ENCODE measurements around the gene FMN1. TPM values are rescaled to one million over a fixed set of nuclear protein-coding genes. Genes with fewer than 3 reads are reported as not detected.

Gene FMN1
- total and polyA plus RNA-seq, 8 donors, result 1.9 to 10.2 (median 3.0) TPM

GRCh38 chr15:33034588-33034987 is 159.9 kb downstream of the FMN1 start:
- Histone ChIP-seq H3K4me3 (no peak overlapping the region), H3K9me3 (peaks cover 0 to 3% (median 0%) of the 10 kb centered on the region in 4 donors), H3K27me3 (no peaks in the 10 kb centered on the region), H3K36me3 (no peaks in the 10 kb centered on the region), H3K27ac (no peak overlapping the region), H3K4me1 (peaks cover 0 to 7% (median 0%) of the 10 kb centered on the region in 3 donors)
- TF ChIP-seq CTCF (IDR thresholded peaks at IDR 0.05), result no peak
- intact Hi-C loops (cut with DNase I), result no loop called here
- ATAC-seq (no peak), FAIRE-seq (no peak), DNase-seq (no peak)

- FAIRE-seq (no peak), ATAC-seq (no peak), DNase-seq (no peak)
- no peaks in the 10 kb centered on the region for H3K27me3 ChIP-seq
- no peak for TF ChIP-seq CTCF (IDR thresholded peaks at IDR 0.05)
- H3K27ac ChIP-seq, result no peak overlapping the region
- H3K36me3 ChIP-seq, result no peaks in the 10 kb centered on the region
- H3K4me1 ChIP-seq, result peaks cover 0 to 12% (median 9%) of the 10 kb centered on the region in 3 donors
- peaks cover 0 to 3% (median 0%) of the 10 kb centered on the region in 4 donors for H3K9me3 ChIP-seq
- 50 to 56% methylated on average over 4 of the region's 4 CpGs for WGBS, 2 donors
- intact Hi-C loops (cut with DNase I), result no loop called here
- H3K4me3 ChIP-seq, result no peak overlapping the region
Observed at GRCh38 chr15:33032053-33032452, 162.5 kb downstream of the FMN1 start.

GRCh38 chr15:33031324-33031821 is 163.1 kb downstream of the FMN1 start:
- TF ChIP-seq CTCF (IDR thresholded peaks at IDR 0.05), result no peak
- Histone ChIP-seq H3K36me3 (no peaks in the 10 kb centered on the region), H3K9me3 (peaks cover 0 to 3% (median 0%) of the 10 kb centered on the region in 4 donors), H3K27ac (no peak overlapping the region), H3K27me3 (no peaks in the 10 kb centered on the region), H3K4me1 (peaks cover 0 to 16% (median 15%) of the 10 kb centered on the region in 3 donors), H3K4me3 (no peak overlapping the region)
- WGBS, 2 donors, result 51 to 65% methylated on average over 5 of the region's 5 CpGs
- no peak for FAIRE-seq
- DNase-seq, result peak in 1 of 6 donors; percentile 14
- intact Hi-C loops (cut with DNase I), result no loop called here
- ATAC-seq, result peak in 3 of 4 donors; percentile 33 to 72 (median 68)

- DNase-seq (no peak), FAIRE-seq (no peak), ATAC-seq (no peak)
- TF ChIP-seq CTCF (IDR thresholded peaks at IDR 0.05), result no peak
- Histone ChIP-seq H3K36me3 (no peaks in the 10 kb centered on the region), H3K4me1 (peaks cover 0 to 16% (median 15%) of the 10 kb centered on the region in 3 donors), H3K27me3 (no peaks in the 10 kb centered on the region), H3K9me3 (peaks cover 0 to 3% (median 0%) of the 10 kb centered on the region in 4 donors), H3K4me3 (no peak overlapping the region), H3K27ac (no peak overlapping the region)
- WGBS, 2 donors, result 82 to 89% methylated on average over 5 of the region's 5 CpGs
- intact Hi-C loops (cut with DNase I), result no loop called here
Observed at GRCh38 chr15:33030315-33030714, 164.2 kb downstream of the FMN1 start.

- H3K27ac ChIP-seq, result peak overlapping the region in 1 of 4 donors; percentile 25
- H3K9me3 ChIP-seq, result peaks cover 0 to 3% (median 0%) of the 10 kb centered on the region in 4 donors
- no peak overlapping the region for H3K4me3 ChIP-seq
- H3K36me3 ChIP-seq, result no peaks in the 10 kb centered on the region
- no peak for DNase-seq
- H3K27me3 ChIP-seq, result no peaks in the 10 kb centered on the region
- intact Hi-C loops (cut with DNase I), result no loop called here
- peak in 1 of 4 donors; percentile 36 for ATAC-seq
- TF ChIP-seq CTCF (IDR thresholded peaks at IDR 0.05), result no peak
- FAIRE-seq, result no peak
- 57 to 63% methylated on average over 5 of the region's 5 CpGs for WGBS, 2 donors
- H3K4me1 ChIP-seq, result peaks cover 0 to 16% (median 15%) of the 10 kb centered on the region in 3 donors
Observed at GRCh38 chr15:33029109-33029652, 165.3 kb downstream of the FMN1 start.
